Cardiac muscle cell (in vitro differentiated cells and primary cell): ENCODE results near the gene CXorf38. TPM values are rescaled to one million over a fixed set of nuclear protein-coding genes. Genes with fewer than 3 reads are reported as not detected.

Source experiments
- DNase-seq, 2 donors: peaks; one replicate each; pipeline versions ENCODE4 v3.0.0 to v3.0.0-alpha.2; 2010 to 2017; ENCODE audit warnings: low read depth in 1 of 2, low spot score in 1 of 2
- H3K27ac ChIP-seq: fragments of 200-600 bp; sonication (generic); 2 replicates; pipeline ENCODE4 v1.5.1; 2016
- H3K27me3 ChIP-seq: fragments of 200-600 bp; sonication (generic); 2 replicates; pipeline ENCODE4 v1.6.0; 2016; ENCODE audit warnings: control low read depth
- H3K36me3 ChIP-seq: fragments of 200-600 bp; sonication (generic); 2 replicates; pipeline ENCODE4 v1.5.1; 2016; ENCODE audit warnings: control low read depth
- H3K4me1 ChIP-seq: fragments of 200-600 bp; sonication (generic); 2 replicates; pipeline ENCODE4 v1.8.1; 2017; ENCODE audit warnings: low read depth, mild to moderate bottlenecking, mixed run types
- H3K4me3 ChIP-seq: fragments of 200-600 bp; sonication (generic); 2 replicates; pipeline ENCODE4 v1.5.1; 2016; ENCODE audit warnings: mild to moderate bottlenecking
- H3K9me3 ChIP-seq: fragments of 200-600 bp; sonication (generic); 2 replicates; pipeline ENCODE4 v1.5.1; 2017; ENCODE audit warnings: low read depth, mild to moderate bottlenecking, control low read depth
- polyA plus RNA-seq: library from polyadenylated mRNA; unstranded; fragments of >200 nt; fragmentation: Nextera tagmentation; extraction: Ambion mirVana; gene quantifications from 2 replicates; pipeline ENCODE4 v1.2.1, GENCODE V29; 2016
- total RNA-seq: library from RNA; depleted of rRNA; stranded (reverse); fragments of >200 nt; gene quantifications from 2 replicates; pipeline ENCODE4 v1.2.3, GENCODE V29; 2016
- TF ChIP-seq, protein P1 (sequence below): IDR thresholded peaks from 2 replicates; pipeline ENCODE4 v1.5.1; 2012; ENCODE audit warnings: low read depth, mild to moderate bottlenecking, low read length

Gene CXorf38
- total and polyA plus RNA-seq, 2 experiments from 2014 or later, result 4.8 to 12.2 TPM

DNA sequence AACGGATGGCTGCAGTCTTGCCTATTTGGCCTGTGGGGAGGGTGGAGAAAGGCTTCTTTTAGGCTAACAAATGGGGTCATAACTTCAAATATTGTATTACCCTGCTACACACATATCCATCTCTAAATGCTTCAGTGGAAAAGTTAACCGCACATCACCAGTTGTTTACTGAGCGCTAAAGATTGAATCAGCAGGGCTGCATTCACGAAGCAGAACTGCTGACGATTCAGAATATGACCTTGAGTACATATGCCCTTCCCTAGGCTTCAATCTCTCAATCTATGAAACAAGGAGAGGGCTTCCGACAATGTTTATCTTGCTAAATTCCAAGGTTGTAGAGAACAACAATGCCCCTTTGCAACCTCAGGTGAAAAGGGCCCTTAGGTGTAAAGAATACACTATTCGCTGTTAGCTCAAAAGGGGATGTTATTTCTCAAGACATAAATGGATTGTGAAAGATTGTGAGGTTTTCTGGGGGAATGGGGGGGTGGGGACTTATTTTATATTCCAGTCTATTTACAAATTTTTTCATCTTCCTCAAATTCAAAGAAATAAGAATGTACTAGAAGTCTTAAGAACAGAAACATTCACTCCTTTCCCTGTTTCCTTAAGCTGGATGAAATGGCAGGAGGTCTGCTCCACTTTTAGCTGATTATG is 69.2 kb downstream of the CXorf38 start:
- Histone ChIP-seq H3K4me3 (no peak overlapping the region), H3K27ac (no peak overlapping the region), H3K4me1 (peaks cover 4% of the 10 kb centered on the region), H3K36me3 (no peaks in the 10 kb centered on the region), H3K27me3 (no peaks in the 10 kb centered on the region), H3K9me3 (no peaks in the 10 kb centered on the region)
- TF ChIP-seq, protein P1, sequence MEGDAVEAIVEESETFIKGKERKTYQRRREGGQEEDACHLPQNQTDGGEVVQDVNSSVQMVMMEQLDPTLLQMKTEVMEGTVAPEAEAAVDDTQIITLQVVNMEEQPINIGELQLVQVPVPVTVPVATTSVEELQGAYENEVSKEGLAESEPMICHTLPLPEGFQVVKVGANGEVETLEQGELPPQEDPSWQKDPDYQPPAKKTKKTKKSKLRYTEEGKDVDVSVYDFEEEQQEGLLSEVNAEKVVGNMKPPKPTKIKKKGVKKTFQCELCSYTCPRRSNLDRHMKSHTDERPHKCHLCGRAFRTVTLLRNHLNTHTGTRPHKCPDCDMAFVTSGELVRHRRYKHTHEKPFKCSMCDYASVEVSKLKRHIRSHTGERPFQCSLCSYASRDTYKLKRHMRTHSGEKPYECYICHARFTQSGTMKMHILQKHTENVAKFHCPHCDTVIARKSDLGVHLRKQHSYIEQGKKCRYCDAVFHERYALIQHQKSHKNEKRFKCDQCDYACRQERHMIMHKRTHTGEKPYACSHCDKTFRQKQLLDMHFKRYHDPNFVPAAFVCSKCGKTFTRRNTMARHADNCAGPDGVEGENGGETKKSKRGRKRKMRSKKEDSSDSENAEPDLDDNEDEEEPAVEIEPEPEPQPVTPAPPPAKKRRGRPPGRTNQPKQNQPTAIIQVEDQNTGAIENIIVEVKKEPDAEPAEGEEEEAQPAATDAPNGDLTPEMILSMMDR, result no peak
- DNase-seq, result no peak

Other genes with a start within 250 kb of the CXorf38 start
- 50.5 and 92.1 TPM in 2 replicates for gene ATP6AP2, start 66.6 kb downstream of the CXorf38 start, total RNA-seq
- 135 and 164 TPM in 2 replicates for gene ATP6AP2, start 66.6 kb downstream of the CXorf38 start, polyA plus RNA-seq
- gene MPC1L, start 24.1 kb downstream of the CXorf38 start, total RNA-seq, result not detected in 2 replicates
- not detected in 2 replicates for gene MPC1L, start 24.1 kb downstream of the CXorf38 start, polyA plus RNA-seq
- gene MED14, start 88.0 kb upstream of the CXorf38 start, total RNA-seq, result 15.3 and 26.7 TPM in 2 replicates
- 11.0 and 23.7 TPM in 2 replicates for gene MED14, start 88.0 kb upstream of the CXorf38 start, polyA plus RNA-seq